AG10803 (cell line): ENCODE data around the gene IFIT3.
A peak's percentile ranks its signal among the peaks of the same experiment; 100 is the strongest.
"Not testable (repeated sequence)": the region's sequence is repeated elsewhere in the genome, so short reads cannot be mapped to it uniquely, and the experiment has no call there.

Source experiments
- DNase-seq: peaks from one replicate; pipeline ENCODE4 v3.0.0; 2010; ENCODE audit warnings: low read depth
- H3K4me3 ChIP-seq: 2 replicates; pipeline ENCODE4 v1.5.1; 2011; ENCODE audit warnings: mild to moderate bottlenecking, low read length, control low read depth
- CTCF ChIP-seq: conservative IDR thresholded peaks from 2 replicates; pipeline ENCODE4 v1.5.1; 2011; ENCODE audit warnings: mild to moderate bottlenecking, low read length, control low read depth, inconsistent platforms

IFIT3 gene

GRCh38 chr10:89283025-89283935 is 44.5 kb upstream of the IFIT3 start:
- H3K4me3 ChIP-seq, result peak overlapping the region; percentile 18; the same call in 1 of the 2 replicates

GRCh38 chr10:89283936-89284475 is 43.8 kb upstream of the IFIT3 start:
- DNase-seq, result peak; percentile 98
- peak overlapping the region; percentile 18; the same call in 1 of the 2 replicates for H3K4me3 ChIP-seq
- TF ChIP-seq CTCF, result no peak

More at GRCh38 chr10:89283025-89283935, 44.5 kb upstream of the IFIT3 start:
- DNase-seq, result peak; percentile 61
- TF ChIP-seq CTCF, result no peak

- not testable (repeated sequence) for DNase-seq, H3K4me3 ChIP-seq
Observed at GRCh38 chr10:89284711-89285110, 43.1 kb upstream of the IFIT3 start.

- not testable (repeated sequence) for H3K4me3 ChIP-seq
- DNase-seq, result peak; percentile 73
Observed at GRCh38 chr10:89285303-89285702, 42.5 kb upstream of the IFIT3 start.

- H3K4me3 ChIP-seq, result no peak overlapping the region
- DNase-seq, result no peak
- no peak for TF ChIP-seq CTCF
Observed at GRCh38 chr10:89294721-89295239, 33.0 kb upstream of the IFIT3 start.

GRCh38 chr10:89295597-89295996 is 32.2 kb upstream of the IFIT3 start:
- peak; percentile 94 for DNase-seq
- no peak overlapping the region for H3K4me3 ChIP-seq
- no peak for TF ChIP-seq CTCF

- DNase-seq, result peak; percentile 92
- TF ChIP-seq CTCF, result no peak
- H3K4me3 ChIP-seq, result no peak overlapping the region
Observed at GRCh38 chr10:89296220-89296648, 31.6 kb upstream of the IFIT3 start.

GRCh38 chr10:89297356-89297755 is 30.4 kb upstream of the IFIT3 start:
- no peak for DNase-seq
- no peak overlapping the region for H3K4me3 ChIP-seq
- no peak for TF ChIP-seq CTCF
